ENCODE results near the gene ARHGAP22. TPM values are rescaled to one million over a fixed set of nuclear protein-coding genes. Genes with fewer than 3 reads are reported as not detected.

Gene ARHGAP22
- polyA plus RNA-seq, 1 of the 3 experiments (the other 2 are of a cell fraction), result 12.4 TPM

DNA sequence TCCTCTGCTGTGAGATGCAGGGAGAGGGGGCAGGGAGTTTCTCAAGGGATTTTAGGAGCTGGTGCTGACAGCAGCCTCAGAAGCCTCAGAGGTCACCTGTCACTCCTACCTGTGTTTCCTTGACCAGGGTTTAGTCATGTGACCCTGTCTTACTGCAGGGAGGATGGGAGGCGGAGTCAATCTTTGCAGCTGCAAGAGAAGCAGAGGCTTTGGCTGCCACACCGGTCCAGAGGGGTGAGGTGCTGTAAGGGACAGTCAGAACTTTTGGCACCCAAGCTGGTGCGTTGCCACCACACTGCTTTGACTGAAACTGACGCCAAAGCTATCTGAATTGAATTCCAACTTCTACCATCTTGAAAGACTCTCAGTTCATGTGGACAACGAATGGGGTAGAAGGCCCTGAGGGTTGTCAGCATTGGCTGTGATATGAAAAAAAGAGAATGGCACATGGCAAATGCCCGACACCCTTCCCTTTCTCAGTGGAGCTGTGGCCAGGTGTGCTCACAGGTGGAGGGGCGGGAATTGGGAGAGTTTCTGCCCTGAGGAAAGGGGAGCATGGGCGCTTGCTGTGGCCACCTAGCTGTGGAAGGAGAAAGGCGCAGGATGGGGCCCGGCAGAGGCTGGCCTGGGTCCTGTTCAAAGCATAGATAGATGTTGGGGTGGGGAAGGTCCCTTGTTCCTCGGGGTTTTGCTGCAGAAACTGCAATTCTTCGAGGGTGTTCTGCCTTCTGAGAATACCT, 69.3 kb downstream of the ARHGAP22 start (continued):
- TF ChIP-seq SMC3 (IDR thresholded peaks at IDR 0.05; ENCODE audit: low read depth, low read length) (no peak), POLR2AphosphoS5 (IDR thresholded peaks at IDR 0.05; ENCODE audit: low read depth, low read length) (no peak), REST (IDR thresholded peaks at IDR 0.05; ENCODE audit: low read depth, low read length) (no peak), MXI1 (IDR thresholded peaks at IDR 0.05; ENCODE audit: low read depth, low read length) (no peak), YY1 (IDR thresholded peaks at IDR 0.05; ENCODE audit: low read depth) (no peak)

- no peaks in the 10 kb centered on the region for H3K9me3 ChIP-seq
- no peaks in the 10 kb centered on the region for H3K27me3 ChIP-seq (ENCODE audit: insufficient read depth)
- ChIA-PET POLR2A (no interaction called here), CTCF (interaction anchor here (1.3 to 11.7 kb wide), 7 partner anchors 9 to 123 kb away, joined by 3 to 120 read pairs (median 7); no protein-coding TSS in a partner anchor)
- H3K27ac ChIP-seq (ENCODE audit: low read depth in 2 of 2, low read length in 1 of 2), result no peak overlapping the region
- 67% methylated on average over 8 of the region's 8 CpGs for WGBS (ENCODE audit: low lambda C conversion rate)
- H4K20me1 ChIP-seq (ENCODE audit: insufficient read depth), result no peaks in the 10 kb centered on the region
- TF ChIP-seq SMC3 (IDR thresholded peaks at IDR 0.05; ENCODE audit: low read depth, low read length) (no peak), FOXM1 (IDR thresholded peaks at IDR 0.05; ENCODE audit: low read depth) (no peak), REST (IDR thresholded peaks at IDR 0.05; ENCODE audit: low read depth, low read length) (no peak), TCF12 (IDR thresholded peaks at IDR 0.05) (no peak)
- H3K4me3 ChIP-seq (ENCODE audit: low read depth in 2 of 2, low read length in 1 of 2), result no peak overlapping the region
- peaks cover 39% of the 10 kb centered on the region for H3K79me2 ChIP-seq (ENCODE audit: insufficient read depth)
- H3K36me3 ChIP-seq (replicated peaks in 1 of 2; ENCODE audit: control insufficient read depth in 1 of 2, insufficient read depth in 2 of 2, low read length in 1 of 2), result peaks cover 0 to 23% of the 10 kb centered on the region in 2 experiments
- H3K9me2 ChIP-seq, result no peaks in the 10 kb centered on the region
- no peak overlapping the region for H3K9ac ChIP-seq
- no peaks in the 10 kb centered on the region; a peak in 1 of 4 replicates for H3K4me1 ChIP-seq (ENCODE audit: control insufficient read depth in 1 of 2, insufficient read depth in 2 of 2, low read depth in 1 of 2, low read length in 1 of 2)
- DNase-seq, result no peak
- H3F3A ChIP-seq (replicated peaks; ENCODE audit: insufficient read depth), result peaks cover 15% of the 10 kb centered on the region
- H3K4me2 ChIP-seq, result no peak overlapping the region
- H2AFZ ChIP-seq (ENCODE audit: low read depth), result no peak overlapping the region
These were observed 70.7 kb downstream of the ARHGAP22 start for GRCh38 chr10:48533951-48534720.
